ENCODE measurements around the gene ATP9B.

ATP9B gene

GRCh38 chr18:79329786-79330185 lies 260.6 kb downstream of the ATP9B start:
- Histone ChIP-seq H3K36me3 (ENCODE audit: control insufficient read depth, insufficient read depth, low read length) (no peaks in the 10 kb centered on the region), H3K9me3 (ENCODE audit: control insufficient read depth, low read length) (no peaks in the 10 kb centered on the region), H3K27ac (ENCODE audit: insufficient read depth, low read depth, low read length, poor library complexity, severe bottlenecking) (no peak overlapping the region), H3K4me1 (ENCODE audit: control insufficient read depth, insufficient read depth, low read length) (no peaks in the 10 kb centered on the region), H3K27me3 (ENCODE audit: control insufficient read depth, insufficient read depth, low read length, poor library complexity, severe bottlenecking) (no peaks in the 10 kb centered on the region), H3K4me3 (ENCODE audit: insufficient read depth, low read depth, low read length) (no peak overlapping the region)
- WGBS, 2 experiments = 95 to 97% methylated on average over 9 of the region's 9 CpGs

- Histone ChIP-seq H3K9me3 (ENCODE audit: control insufficient read depth, low read length) (no peaks in the 10 kb centered on the region), H3K4me1 (ENCODE audit: control insufficient read depth, insufficient read depth, low read length) (no peaks in the 10 kb centered on the region), H3K27ac (ENCODE audit: insufficient read depth, low read depth, low read length, poor library complexity, severe bottlenecking) (no peak overlapping the region), H3K27me3 (ENCODE audit: control insufficient read depth, insufficient read depth, low read length, poor library complexity, severe bottlenecking) (no peaks in the 10 kb centered on the region), H3K4me3 (ENCODE audit: insufficient read depth, low read depth, low read length) (no peak overlapping the region), H3K36me3 (ENCODE audit: control insufficient read depth, insufficient read depth, low read length) (peaks cover under 1% of the 10 kb centered on the region)
- WGBS, 2 experiments = 44 to 48% methylated on average over 5 of the region's 6 CpGs
These were observed 263.5 kb downstream of the ATP9B start for GRCh38 chr18:79332646-79333045.

GRCh38 chr18:79333046-79333445 lies 263.9 kb downstream of the ATP9B start:
- 94 to 96% methylated on average over 6 of the region's 6 CpGs for WGBS, 2 experiments
- Histone ChIP-seq H3K27me3 (ENCODE audit: control insufficient read depth, insufficient read depth, low read length, poor library complexity, severe bottlenecking) (no peaks in the 10 kb centered on the region), H3K9me3 (ENCODE audit: control insufficient read depth, low read length) (no peaks in the 10 kb centered on the region), H3K27ac (ENCODE audit: insufficient read depth, low read depth, low read length, poor library complexity, severe bottlenecking) (no peak overlapping the region), H3K36me3 (ENCODE audit: control insufficient read depth, insufficient read depth, low read length) (peaks cover 5% of the 10 kb centered on the region), H3K4me3 (ENCODE audit: insufficient read depth, low read depth, low read length) (no peak overlapping the region), H3K4me1 (ENCODE audit: control insufficient read depth, insufficient read depth, low read length) (no peaks in the 10 kb centered on the region)

- H3K27ac ChIP-seq (ENCODE audit: insufficient read depth, low read depth, low read length, poor library complexity, severe bottlenecking) = no peak overlapping the region
- H3K4me1 ChIP-seq (ENCODE audit: control insufficient read depth, insufficient read depth, low read length) = no peaks in the 10 kb centered on the region
- H3K27me3 ChIP-seq (ENCODE audit: control insufficient read depth, insufficient read depth, low read length, poor library complexity, severe bottlenecking) = no peaks in the 10 kb centered on the region
- WGBS, 2 experiments = 92 to 93% methylated on average over 29 of the region's 29 CpGs
- H3K4me3 ChIP-seq (ENCODE audit: insufficient read depth, low read depth, low read length) = no peak overlapping the region
- H3K36me3 ChIP-seq (ENCODE audit: control insufficient read depth, insufficient read depth, low read length) = peaks cover 6% of the 10 kb centered on the region
- no peaks in the 10 kb centered on the region for H3K9me3 ChIP-seq (ENCODE audit: control insufficient read depth, low read length)
These were observed 265.5 kb downstream of the ATP9B start for GRCh38 chr18:79334496-79335233.

GRCh38 chr18:79335833-79336360 lies 266.7 kb downstream of the ATP9B start:
- H3K27me3 ChIP-seq (ENCODE audit: control insufficient read depth, insufficient read depth, low read length, poor library complexity, severe bottlenecking) = no peaks in the 10 kb centered on the region
- WGBS, 2 experiments = 94 to 96% methylated on average over 23 of the region's 23 CpGs
- H3K9me3 ChIP-seq (ENCODE audit: control insufficient read depth, low read length) = no peaks in the 10 kb centered on the region
- H3K4me3 ChIP-seq (ENCODE audit: insufficient read depth, low read depth, low read length) = no peak overlapping the region
- no peak overlapping the region for H3K27ac ChIP-seq (ENCODE audit: insufficient read depth, low read depth, low read length, poor library complexity, severe bottlenecking)
- peaks cover 6% of the 10 kb centered on the region for H3K36me3 ChIP-seq (ENCODE audit: control insufficient read depth, insufficient read depth, low read length)
- H3K4me1 ChIP-seq (ENCODE audit: control insufficient read depth, insufficient read depth, low read length) = no peaks in the 10 kb centered on the region

- no peaks in the 10 kb centered on the region for H3K9me3 ChIP-seq (ENCODE audit: control insufficient read depth, low read length)
- 94 to 96% methylated on average over 20 of the region's 20 CpGs for WGBS, 2 experiments
- H3K36me3 ChIP-seq (ENCODE audit: control insufficient read depth, insufficient read depth, low read length) = peaks cover 6% of the 10 kb centered on the region
- H3K4me1 ChIP-seq (ENCODE audit: control insufficient read depth, insufficient read depth, low read length) = no peaks in the 10 kb centered on the region
- no peak overlapping the region for H3K4me3 ChIP-seq (ENCODE audit: insufficient read depth, low read depth, low read length)
- no peak overlapping the region for H3K27ac ChIP-seq (ENCODE audit: insufficient read depth, low read depth, low read length, poor library complexity, severe bottlenecking)
- no peaks in the 10 kb centered on the region for H3K27me3 ChIP-seq (ENCODE audit: control insufficient read depth, insufficient read depth, low read length, poor library complexity, severe bottlenecking)
These were observed 267.5 kb downstream of the ATP9B start for GRCh38 chr18:79336556-79337142.

- Histone ChIP-seq H3K27me3 (ENCODE audit: control insufficient read depth, insufficient read depth, low read length, poor library complexity, severe bottlenecking) (no peaks in the 10 kb centered on the region), H3K4me3 (ENCODE audit: insufficient read depth, low read depth, low read length) (no peak overlapping the region), H3K36me3 (ENCODE audit: control insufficient read depth, insufficient read depth, low read length) (peaks cover 6% of the 10 kb centered on the region), H3K4me1 (ENCODE audit: control insufficient read depth, insufficient read depth, low read length) (no peaks in the 10 kb centered on the region), H3K9me3 (ENCODE audit: control insufficient read depth, low read length) (no peaks in the 10 kb centered on the region), H3K27ac (ENCODE audit: insufficient read depth, low read depth, low read length, poor library complexity, severe bottlenecking) (no peak overlapping the region)
- WGBS, 2 experiments = 96 to 97% methylated on average over 19 of the region's 19 CpGs
These were observed 268.0 kb downstream of the ATP9B start for GRCh38 chr18:79337184-79337583.

GRCh38 chr18:79337620-79338019 lies 268.4 kb downstream of the ATP9B start:
- WGBS, 2 experiments = 87 to 88% methylated on average over 12 of the region's 12 CpGs
- Histone ChIP-seq H3K27me3 (ENCODE audit: control insufficient read depth, insufficient read depth, low read length, poor library complexity, severe bottlenecking) (no peaks in the 10 kb centered on the region), H3K4me3 (ENCODE audit: insufficient read depth, low read depth, low read length) (no peak overlapping the region), H3K9me3 (ENCODE audit: control insufficient read depth, low read length) (no peaks in the 10 kb centered on the region), H3K36me3 (ENCODE audit: control insufficient read depth, insufficient read depth, low read length) (peaks cover 6% of the 10 kb centered on the region), H3K27ac (ENCODE audit: insufficient read depth, low read depth, low read length, poor library complexity, severe bottlenecking) (no peak overlapping the region), H3K4me1 (ENCODE audit: control insufficient read depth, insufficient read depth, low read length) (no peaks in the 10 kb centered on the region)

- Histone ChIP-seq H3K36me3 (ENCODE audit: control insufficient read depth, insufficient read depth, low read length) (peaks cover 9% of the 10 kb centered on the region), H3K27me3 (ENCODE audit: control insufficient read depth, insufficient read depth, low read length, poor library complexity, severe bottlenecking) (no peaks in the 10 kb centered on the region), H3K9me3 (ENCODE audit: control insufficient read depth, low read length) (no peaks in the 10 kb centered on the region), H3K4me1 (ENCODE audit: control insufficient read depth, insufficient read depth, low read length) (no peaks in the 10 kb centered on the region), H3K27ac (ENCODE audit: insufficient read depth, low read depth, low read length, poor library complexity, severe bottlenecking) (no peak overlapping the region), H3K4me3 (ENCODE audit: insufficient read depth, low read depth, low read length) (no peak overlapping the region)
- 94% methylated on average over 19 of the region's 19 CpGs for WGBS, 2 experiments
These were observed 270.1 kb downstream of the ATP9B start for GRCh38 chr18:79339094-79339908.

All from ectodermal cell (in vitro differentiated cells).